ENCODE data around the gene TRMT44. TPM values are rescaled to one million over a fixed set of nuclear protein-coding genes. Genes with fewer than 3 reads are reported as not detected.
"Not testable (repeated sequence)": the region's sequence is repeated elsewhere in the genome, so short reads cannot be mapped to it uniquely, and the experiment has no call there.

The TRMT44 gene
- total and polyA plus RNA-seq, 4 experiments from 2014 or later, result 4.3 to 33.0 (median 20.6) TPM

DNA sequence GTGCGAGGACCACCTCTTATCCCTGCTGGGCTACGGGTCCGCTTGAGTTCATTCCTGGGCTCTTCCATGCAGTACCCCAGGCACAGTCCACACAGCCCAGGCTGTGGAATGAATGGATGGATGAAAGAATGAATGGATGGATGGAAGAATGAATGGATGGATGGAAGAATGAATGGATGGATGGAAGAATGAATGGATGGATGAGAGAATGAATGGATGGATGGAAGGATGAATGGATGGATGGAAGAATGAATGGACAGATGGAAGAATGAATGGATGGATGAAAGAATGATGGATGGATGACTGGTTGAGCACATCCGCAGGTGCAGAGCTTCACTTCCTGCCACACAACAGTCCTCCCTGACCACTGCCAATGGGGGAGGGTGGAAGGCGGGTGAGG, 28.3 kb upstream of the TRMT44 start:
- H3K27ac Mint-ChIP-seq, result peak overlapping the region in 2 of 7 donors; percentile 28 to 87
- Histone ChIP-seq H3K4me3 (ENCODE audit: low read length in 2 of 2) (no peak overlapping the region), H3K27me3 (ENCODE audit: insufficient read depth, low read length) (no peaks in the 10 kb centered on the region), H3K27ac (ENCODE audit: low read depth, low read length) (no peak overlapping the region), H3K9me3 (ENCODE audit: control insufficient read depth in 1 of 2, low read length in 2 of 2) (no peaks in the 10 kb centered on the region), H3K36me3 (ENCODE audit: insufficient read depth, low read length) (peaks cover 22% of the 10 kb centered on the region), H3K4me1 (ENCODE audit: insufficient read depth, low read length) (peaks cover 27% of the 10 kb centered on the region)
- peaks cover 18 to 33% (median 26%) of the 10 kb centered on the region in 4 donors for H3K4me1 Mint-ChIP-seq
- H3K9me3 Mint-ChIP-seq, result no peaks in the 10 kb centered on the region
- H3K36me3 Mint-ChIP-seq, result peaks cover 25 to 34% of the 10 kb centered on the region in 2 donors
- POLR2A ChIA-PET (ENCODE audit: partially characterized antibody), result no interaction called here
- no peak overlapping the region for H3K4me3 Mint-ChIP-seq
- H3K27me3 Mint-ChIP-seq, result no peaks in the 10 kb centered on the region
- intact Hi-C loops (cut with micrococcal nuclease), result no loop called here
- CTCF ChIA-PET (ENCODE audit: partially characterized antibody), result no interaction called here
- DNase-seq, result no peak

DNA sequence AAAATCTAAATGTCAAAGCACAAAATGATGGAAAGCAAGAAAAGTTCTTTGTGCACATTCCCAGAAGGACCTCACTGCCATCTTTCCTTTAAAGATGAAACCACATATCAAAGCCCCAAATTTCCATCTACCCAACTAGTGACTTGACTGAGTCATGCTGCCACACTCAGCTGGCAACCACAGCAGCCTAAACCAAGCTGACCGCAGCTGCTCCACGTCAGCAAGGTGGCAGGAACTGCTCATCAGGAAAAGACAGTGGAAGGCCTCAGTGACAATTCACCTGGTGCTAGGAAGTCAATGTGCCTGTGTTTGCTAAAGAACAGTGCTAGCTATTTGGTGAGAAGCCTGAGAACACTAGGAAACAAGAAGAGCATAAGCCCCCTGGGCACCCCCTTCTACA, 26.2 kb upstream of the TRMT44 start:
- Histone ChIP-seq H3K4me1 (ENCODE audit: insufficient read depth, low read length) (peaks cover 25% of the 10 kb centered on the region), H3K36me3 (ENCODE audit: insufficient read depth, low read length) (peaks cover 20% of the 10 kb centered on the region), H3K27me3 (ENCODE audit: insufficient read depth, low read length) (no peaks in the 10 kb centered on the region), H3K27ac (ENCODE audit: low read depth, low read length) (no peak overlapping the region), H3K9me3 (ENCODE audit: control insufficient read depth in 1 of 2, low read length in 2 of 2) (no peaks in the 10 kb centered on the region), H3K4me3 (ENCODE audit: low read length in 2 of 2) (no peak overlapping the region)
- intact Hi-C loops (cut with micrococcal nuclease), result no loop called here
- Mint-ChIP-seq H3K9me3 (no peaks in the 10 kb centered on the region), H3K27me3 (no peaks in the 10 kb centered on the region), H3K4me3 (peak overlapping the region in 3 of 8 donors; percentile 26 to 72 (median 50)), H3K36me3 (peaks cover 25 to 35% of the 10 kb centered on the region in 2 donors), H3K27ac (peak overlapping the region; percentile 37 to 83 (median 77)), H3K4me1 (peaks cover 19 to 38% (median 25%) of the 10 kb centered on the region in 4 donors)
- CTCF ChIA-PET (ENCODE audit: partially characterized antibody), result no interaction called here
- peak; percentile 32 to 79 (median 52) for DNase-seq
- POLR2A ChIA-PET (ENCODE audit: partially characterized antibody), result no interaction called here

DNA sequence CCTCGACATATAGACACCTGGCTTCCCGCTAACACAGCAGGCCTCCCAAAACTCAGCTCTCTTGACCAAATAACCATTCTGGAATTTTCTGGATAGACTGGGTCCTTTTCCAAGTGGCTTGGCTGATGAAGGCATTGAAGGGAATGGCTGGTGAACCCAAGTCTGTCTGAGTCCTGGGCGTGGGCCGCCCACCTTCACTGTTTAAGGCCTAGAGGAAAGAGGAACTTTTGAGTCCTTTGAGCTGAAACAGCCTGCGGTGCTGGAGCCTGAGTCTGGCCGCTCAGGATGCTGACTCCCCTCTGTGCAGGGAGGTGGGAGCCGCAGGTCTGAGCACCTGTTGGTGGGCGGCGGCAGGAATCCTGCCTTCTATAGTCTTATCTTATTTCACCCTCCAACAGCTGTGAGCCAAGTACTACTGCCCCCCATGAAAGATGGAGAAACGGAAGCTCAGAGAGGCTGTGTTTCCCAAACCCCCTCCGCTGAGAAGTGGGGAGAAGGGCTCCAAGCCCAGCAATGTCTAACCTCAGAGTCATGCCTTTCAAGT, 23.4 kb upstream of the TRMT44 start:
- CTCF ChIA-PET (ENCODE audit: partially characterized antibody), result interaction anchor here (1.3 kb wide), 1 partner anchor 14 kb away, joined by 3 read pairs; no protein-coding TSS in a partner anchor
- Mint-ChIP-seq H3K9me3 (no peaks in the 10 kb centered on the region), H3K36me3 (peaks cover 20 to 35% of the 10 kb centered on the region in 2 donors), H3K27ac (no peak overlapping the region), H3K4me1 (peaks cover 18 to 45% (median 24%) of the 10 kb centered on the region in 4 donors), H3K27me3 (no peaks in the 10 kb centered on the region), H3K4me3 (no peak overlapping the region)
- Histone ChIP-seq H3K4me3 (ENCODE audit: low read length in 2 of 2) (no peak overlapping the region), H3K27ac (ENCODE audit: low read depth, low read length) (no peak overlapping the region), H3K4me1 (ENCODE audit: insufficient read depth, low read length) (peaks cover 18% of the 10 kb centered on the region), H3K36me3 (ENCODE audit: insufficient read depth, low read length) (peaks cover 20% of the 10 kb centered on the region), H3K9me3 (ENCODE audit: control insufficient read depth in 1 of 2, low read length in 2 of 2) (no peaks in the 10 kb centered on the region), H3K27me3 (ENCODE audit: insufficient read depth, low read length) (no peaks in the 10 kb centered on the region)
- POLR2A ChIA-PET (ENCODE audit: partially characterized antibody), result interaction anchor here (1.6 kb wide), 1 partner anchor 24 kb away, joined by 3 read pairs; the partner anchor contains the start of gene TRMT44
- intact Hi-C loops (cut with micrococcal nuclease), result no loop called here
- no peak for DNase-seq

DNA sequence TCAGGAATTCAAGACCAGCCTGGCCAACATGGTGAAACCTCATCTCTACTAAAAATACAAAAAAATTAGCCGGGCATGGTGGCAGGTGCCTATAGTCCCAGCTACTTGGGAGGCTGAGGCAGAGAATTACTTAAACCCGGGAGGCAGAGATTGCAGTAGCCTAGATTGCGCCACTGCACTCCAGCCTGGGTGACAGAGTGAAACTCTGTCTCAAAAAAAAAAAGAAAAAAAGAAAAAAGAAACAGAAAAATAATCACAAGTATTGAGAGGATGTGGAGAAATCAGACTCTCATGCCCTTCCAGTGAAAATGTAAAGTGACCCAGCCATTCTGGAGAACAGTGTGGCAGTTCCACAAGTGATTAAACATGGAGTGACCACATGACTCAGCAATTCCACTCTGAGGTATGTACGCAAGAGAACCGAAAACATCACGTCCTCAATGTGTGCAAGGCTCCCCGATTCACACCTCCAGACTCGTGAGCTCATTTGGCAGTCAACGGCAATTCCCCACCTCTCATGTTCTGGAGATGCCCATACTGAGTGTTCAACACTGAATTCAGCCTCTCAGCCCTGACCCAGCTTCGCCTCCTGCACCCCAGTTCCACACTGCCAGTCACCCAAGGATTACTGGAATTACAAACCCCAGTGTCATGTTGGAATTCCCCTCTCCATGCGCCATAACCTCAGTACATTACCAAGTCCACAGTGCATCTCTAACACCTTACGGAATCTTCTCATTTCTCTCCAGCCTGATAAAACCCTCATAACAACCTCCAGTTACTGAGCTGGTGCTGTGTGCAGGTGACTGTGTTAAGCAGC, 21.1 kb upstream of the TRMT44 start:
- peak overlapping the region in 5 of 7 donors; percentile 48 to 80 (median 60) for H3K27ac Mint-ChIP-seq
- Histone ChIP-seq H3K36me3 (ENCODE audit: insufficient read depth, low read length) (peaks cover 12% of the 10 kb centered on the region), H3K9me3 (ENCODE audit: control insufficient read depth in 1 of 2, low read length in 2 of 2) (no peaks in the 10 kb centered on the region), H3K27ac (ENCODE audit: low read depth, low read length) (no peak overlapping the region), H3K27me3 (ENCODE audit: insufficient read depth, low read length) (no peaks in the 10 kb centered on the region), H3K4me3 (ENCODE audit: low read length in 2 of 2) (no peak overlapping the region), H3K4me1 (ENCODE audit: insufficient read depth, low read length) (peaks cover 12% of the 10 kb centered on the region)
- H3K9me3 Mint-ChIP-seq, result no peaks in the 10 kb centered on the region
- H3K4me1 Mint-ChIP-seq, result peaks cover 13 to 35% (median 18%) of the 10 kb centered on the region in 4 donors
- ChIA-PET POLR2A (ENCODE audit: partially characterized antibody) (interaction anchor here (1.8 to 2.3 kb wide), 2 partner anchors 9 to 16 kb away, joined by 5 read pairs; no protein-coding TSS in a partner anchor), CTCF (ENCODE audit: partially characterized antibody) (no interaction called here)
- no peak for DNase-seq
- intact Hi-C loops (cut with micrococcal nuclease), result loop anchor here (10.0 kb wide), 1 partner anchor 265 kb away; the partner anchor contains the start of gene ABLIM2
- H3K27me3 Mint-ChIP-seq, result no peaks in the 10 kb centered on the region
- no peak overlapping the region for H3K4me3 Mint-ChIP-seq
- peaks cover 11 to 26% of the 10 kb centered on the region in 2 donors for H3K36me3 Mint-ChIP-seq

DNA sequence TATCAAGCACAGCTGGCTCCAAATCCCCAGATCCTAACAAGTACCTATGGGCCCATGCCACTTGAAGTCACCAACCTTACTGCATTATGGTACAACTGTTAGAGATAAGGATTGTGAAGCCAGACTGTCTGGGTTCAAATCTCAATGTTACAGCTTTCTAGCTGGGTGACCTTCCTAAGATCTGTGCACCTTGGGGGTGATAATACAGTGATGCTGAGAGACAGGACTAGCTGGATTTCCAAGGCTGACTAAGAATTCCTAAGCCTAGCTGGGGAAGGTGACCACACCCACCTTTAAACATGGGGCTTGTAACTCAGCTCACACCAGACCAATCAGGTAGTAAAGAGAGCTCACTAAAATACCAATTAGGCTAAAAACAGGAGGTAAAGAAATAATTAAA, 20.4 kb upstream of the TRMT44 start:
- not testable (repeated sequence) for H3K27ac Mint-ChIP-seq; H3K4me1 ChIP-seq (ENCODE audit: insufficient read depth, low read length); H3K36me3 ChIP-seq (ENCODE audit: insufficient read depth, low read length); DNase-seq; H3K27me3 ChIP-seq (ENCODE audit: insufficient read depth, low read length); H3K4me3 Mint-ChIP-seq; H3K9me3 Mint-ChIP-seq; H3K27ac ChIP-seq (ENCODE audit: low read depth, low read length); H3K27me3 Mint-ChIP-seq; H3K9me3 ChIP-seq (ENCODE audit: control insufficient read depth in 1 of 2, low read length in 2 of 2); H3K4me3 ChIP-seq (ENCODE audit: low read length in 2 of 2)
- ChIA-PET POLR2A (ENCODE audit: partially characterized antibody) (interaction anchor here (1.8 to 2.3 kb wide), 2 partner anchors 8 to 15 kb away, joined by 5 read pairs; no protein-coding TSS in a partner anchor), CTCF (ENCODE audit: partially characterized antibody) (interaction anchor here (0.9 kb wide), 1 partner anchor 17 kb away, joined by 3 read pairs; no protein-coding TSS in a partner anchor)
- intact Hi-C loops (cut with micrococcal nuclease), result loop anchor here (10.0 kb wide), 1 partner anchor 265 kb away; the partner anchor contains the start of gene ABLIM2
- Mint-ChIP-seq H3K36me3 (peaks cover 5 to 19% of the 10 kb centered on the region in 2 donors), H3K4me1 (peaks cover 8 to 29% (median 12%) of the 10 kb centered on the region in 4 donors)

DNA sequence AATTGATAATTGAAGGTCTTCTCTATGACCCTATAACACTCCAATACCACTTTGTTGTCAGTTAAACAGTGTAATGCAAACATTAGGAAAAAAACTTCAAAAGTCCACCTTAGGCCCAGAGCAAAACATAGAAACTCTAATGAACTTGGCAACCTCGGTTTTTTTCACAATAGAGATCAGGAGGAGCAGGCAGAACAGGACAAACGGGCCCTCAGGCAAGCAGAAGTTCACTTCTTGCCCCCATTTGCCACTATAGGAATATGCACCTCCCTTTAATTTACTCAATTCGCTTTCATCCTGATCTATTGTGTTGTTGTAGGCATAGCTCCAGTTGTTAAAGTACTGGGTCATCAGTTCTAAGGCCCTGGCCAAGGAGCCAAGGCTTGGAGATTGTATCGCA, 18.2 kb upstream of the TRMT44 start:
- no peak overlapping the region for H3K4me3 ChIP-seq (ENCODE audit: low read length in 2 of 2)
- no peaks in the 10 kb centered on the region for H3K27me3 ChIP-seq (ENCODE audit: insufficient read depth, low read length)
- ChIA-PET CTCF (ENCODE audit: partially characterized antibody) (no interaction called here), POLR2A (ENCODE audit: partially characterized antibody) (no interaction called here)
- H3K4me1 Mint-ChIP-seq, result peaks cover 18 to 38% (median 26%) of the 10 kb centered on the region in 4 donors
- no peak overlapping the region for H3K27ac ChIP-seq (ENCODE audit: low read depth, low read length)
- H3K4me3 Mint-ChIP-seq, result no peak overlapping the region
- intact Hi-C loops (cut with micrococcal nuclease), result loop anchor here (10.0 kb wide), 1 partner anchor 268 kb away; the partner anchor contains the start of gene ABLIM2
- no peaks in the 10 kb centered on the region for H3K36me3 ChIP-seq (ENCODE audit: insufficient read depth, low read length)
- H3K9me3 ChIP-seq (ENCODE audit: control insufficient read depth in 1 of 2, low read length in 2 of 2), result no peaks in the 10 kb centered on the region
- peaks cover 15% of the 10 kb centered on the region for H3K4me1 ChIP-seq (ENCODE audit: insufficient read depth, low read length)
- no peaks in the 10 kb centered on the region for H3K27me3 Mint-ChIP-seq
- no peaks in the 10 kb centered on the region for H3K9me3 Mint-ChIP-seq
- peaks cover 0 to 10% of the 10 kb centered on the region in 2 donors for H3K36me3 Mint-ChIP-seq
- peak overlapping the region in 1 of 7 donors; percentile 46 for H3K27ac Mint-ChIP-seq
- DNase-seq, result no peak

GRCh38 chr4:8422786-8423185, 17.8 kb upstream of the TRMT44 start:
- H3K36me3 ChIP-seq (ENCODE audit: insufficient read depth, low read length), result no peaks in the 10 kb centered on the region
- H3K27me3 Mint-ChIP-seq, result no peaks in the 10 kb centered on the region
- ChIA-PET CTCF (ENCODE audit: partially characterized antibody) (no interaction called here), POLR2A (ENCODE audit: partially characterized antibody) (no interaction called here)
- DNase-seq, result no peak
- no peaks in the 10 kb centered on the region for H3K9me3 Mint-ChIP-seq
- no peaks in the 10 kb centered on the region for H3K27me3 ChIP-seq (ENCODE audit: insufficient read depth, low read length)
- H3K4me1 ChIP-seq (ENCODE audit: insufficient read depth, low read length), result peaks cover 20% of the 10 kb centered on the region
- no peak overlapping the region for H3K4me3 Mint-ChIP-seq
- peaks cover 20 to 41% (median 30%) of the 10 kb centered on the region in 4 donors for H3K4me1 Mint-ChIP-seq
- H3K27ac ChIP-seq (ENCODE audit: low read depth, low read length), result no peak overlapping the region
- intact Hi-C loops (cut with micrococcal nuclease), result loop anchor here (10.0 kb wide), 1 partner anchor 268 kb away; the partner anchor contains the start of gene ABLIM2
- H3K36me3 Mint-ChIP-seq, result peaks cover 0 to 10% of the 10 kb centered on the region in 2 donors
- no peak overlapping the region for H3K4me3 ChIP-seq (ENCODE audit: low read length in 2 of 2)
- peak overlapping the region in 1 of 7 donors; percentile 46 for H3K27ac Mint-ChIP-seq
- H3K9me3 ChIP-seq (ENCODE audit: control insufficient read depth in 1 of 2, low read length in 2 of 2), result no peaks in the 10 kb centered on the region

All from CD4-positive, alpha-beta memory T cell (primary cell).